Neuron (in vitro differentiated cells): ENCODE data around the gene ESYT2.
"Not testable (repeated sequence)": the region's sequence is repeated elsewhere in the genome, so short reads cannot be mapped to it uniquely, and the experiment has no call there.

ENCODE experiments used
- H2AFZ ChIP-seq: one replicate; pipeline ENCODE4 v1.6.1; 2013; ENCODE audit warnings: low read depth, mild to moderate bottlenecking, inconsistent platforms, low read length, moderate library complexity
- H3K27me3 ChIP-seq: one replicate; pipeline ENCODE4 v1.6.1; 2013; ENCODE audit warnings: low read length; ENCODE audit not compliant: insufficient read depth
- H3K36me3 ChIP-seq: one replicate; pipeline ENCODE4 v1.6.1; 2013; ENCODE audit warnings: low read length; ENCODE audit not compliant: insufficient read depth
- H3K4me1 ChIP-seq: one replicate; pipeline ENCODE4 v1.6.1; 2013; ENCODE audit warnings: low read length; ENCODE audit not compliant: insufficient read depth
- H3K4me3 ChIP-seq: 2 replicates; pipeline ENCODE4 v1.5.1; 2013; ENCODE audit warnings: mild to moderate bottlenecking, low read length, moderate library complexity
- H3K9me3 ChIP-seq: one replicate; pipeline ENCODE4 v1.6.1; 2013; ENCODE audit warnings: low read length

Gene ESYT2

DNA sequence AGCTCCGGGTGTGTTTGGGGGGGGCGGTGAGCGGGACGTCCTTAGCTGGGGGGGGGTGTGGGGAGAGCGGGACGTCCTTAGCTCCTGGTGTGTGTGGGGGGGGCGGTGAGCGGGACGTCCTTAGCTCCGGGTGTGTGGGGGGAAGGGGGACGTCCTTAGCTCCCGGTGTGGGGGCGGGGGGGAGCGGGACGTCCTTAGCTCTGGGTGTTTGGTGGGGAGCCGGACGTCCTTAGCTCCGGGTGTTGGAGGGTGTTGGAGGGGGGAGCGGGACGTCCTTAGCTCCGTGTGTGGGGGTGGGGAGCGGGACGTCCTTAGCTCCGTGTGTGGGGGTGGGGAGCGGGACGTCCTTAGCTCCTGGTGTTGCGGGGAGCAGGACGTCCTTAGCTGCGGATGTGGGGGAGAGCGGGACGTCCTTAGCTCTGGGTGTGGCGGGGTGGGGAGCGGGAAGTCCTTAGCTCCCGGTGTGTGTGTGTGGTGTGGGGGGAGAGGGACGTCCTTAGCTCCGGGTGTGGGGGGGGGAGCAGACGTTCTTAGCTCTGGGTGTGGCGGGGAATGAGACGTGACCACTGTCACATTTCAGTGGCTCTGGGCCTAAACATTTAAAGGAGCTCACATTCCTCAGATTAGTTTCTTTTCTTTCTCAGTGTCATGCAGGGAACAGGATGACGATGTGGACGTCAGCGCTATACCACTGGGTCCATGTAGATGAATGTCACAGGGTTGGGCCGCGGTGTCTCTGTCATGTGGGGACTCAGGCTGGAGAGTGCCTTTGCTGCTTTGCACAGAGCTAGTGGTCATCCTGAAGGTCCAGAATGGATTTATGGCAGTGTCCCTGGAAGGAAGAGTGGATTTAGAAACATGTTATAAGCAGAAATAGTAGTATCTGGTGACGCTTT, 34.5 kb upstream of the ESYT2 start:
- Histone ChIP-seq H2AFZ (no peak overlapping the region), H3K4me3 (no peak overlapping the region), H3K27me3 (no peaks in the 10 kb centered on the region), H3K36me3 (no peaks in the 10 kb centered on the region), H3K9me3 (peaks cover 4% of the 10 kb centered on the region), H3K4me1 (peaks cover 4% of the 10 kb centered on the region)

DNA sequence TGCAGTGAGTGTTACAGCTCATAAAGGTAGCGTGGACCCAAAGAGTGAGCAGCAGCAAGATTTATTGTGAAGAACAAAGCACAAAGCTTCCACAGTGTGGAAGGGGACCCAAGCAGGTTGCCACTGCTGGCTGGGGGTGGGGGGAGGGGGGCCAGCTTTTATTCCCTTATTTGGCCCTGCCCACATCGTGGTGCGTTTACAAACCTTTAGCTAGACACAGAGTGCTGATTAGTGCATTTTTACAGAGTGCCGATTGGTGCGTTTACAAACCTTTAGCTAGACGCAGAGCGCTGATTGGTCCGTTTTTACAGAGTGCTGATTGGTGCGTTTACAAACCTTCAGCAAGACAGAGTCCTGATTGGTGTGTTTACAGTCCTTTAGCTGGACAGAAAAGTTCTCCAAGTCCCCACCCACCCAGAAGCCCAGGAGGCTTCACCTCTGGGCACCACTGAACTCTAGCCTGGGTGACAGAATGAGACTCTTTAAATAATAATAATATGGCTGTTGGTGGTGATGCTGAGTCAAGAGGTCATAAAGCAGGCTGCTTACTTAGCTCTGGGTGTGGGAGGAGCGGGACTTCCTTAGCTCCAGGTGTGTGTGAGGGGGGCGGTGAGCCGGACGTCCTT, 33.8 kb upstream of the ESYT2 start:
- H3K27me3 ChIP-seq, H3K4me3 ChIP-seq: not testable (repeated sequence)

DNA sequence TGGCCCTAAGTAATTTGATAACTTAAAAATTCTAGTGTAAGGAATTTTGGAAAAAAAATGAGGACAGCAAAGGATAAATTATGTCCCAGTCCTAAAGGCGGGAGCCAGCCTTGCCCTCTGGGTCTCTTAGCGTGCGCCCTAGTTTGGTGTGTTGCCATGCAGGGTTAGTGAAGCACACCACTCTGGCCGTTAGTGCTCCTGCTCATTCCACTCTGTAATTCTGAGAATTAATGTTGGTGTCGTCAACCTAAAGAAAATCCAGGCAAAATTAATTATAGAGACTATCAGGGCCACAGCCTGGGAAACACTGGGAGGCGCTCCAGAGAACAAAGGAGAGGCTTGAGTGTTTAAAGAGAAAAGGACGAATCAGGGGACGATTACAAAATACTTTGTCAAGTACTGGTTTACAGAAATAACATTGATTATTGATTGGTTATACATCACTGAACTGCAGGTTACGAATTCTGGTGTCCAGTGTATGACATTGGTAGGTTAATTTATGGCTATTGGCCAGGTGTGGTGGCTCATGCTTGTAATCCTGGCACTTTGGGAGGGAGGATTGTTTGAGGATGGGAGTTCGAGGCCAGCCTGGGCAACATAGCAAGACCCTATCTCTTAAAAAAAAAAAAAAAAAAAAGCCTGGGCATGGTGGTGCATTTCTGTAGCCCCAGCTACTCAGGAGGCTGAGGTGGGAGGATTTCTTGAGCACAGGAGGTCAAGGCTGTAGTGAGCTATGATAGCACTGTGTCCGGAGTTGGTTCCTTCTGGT, 32.8 kb upstream of the ESYT2 start:
- Histone ChIP-seq H3K4me1 (peaks cover 18% of the 10 kb centered on the region), H3K36me3 (no peaks in the 10 kb centered on the region), H3K9me3 (peaks cover 4% of the 10 kb centered on the region), H2AFZ (no peak overlapping the region), H3K4me3 (no peak overlapping the region), H3K27me3 (no peaks in the 10 kb centered on the region)

More for the DNA sequence above, 33.8 kb upstream of the ESYT2 start:
- H3K4me1 ChIP-seq: peaks cover 10% of the 10 kb centered on the region
- not testable (repeated sequence) for H2AFZ ChIP-seq, H3K9me3 ChIP-seq, H3K36me3 ChIP-seq

DNA sequence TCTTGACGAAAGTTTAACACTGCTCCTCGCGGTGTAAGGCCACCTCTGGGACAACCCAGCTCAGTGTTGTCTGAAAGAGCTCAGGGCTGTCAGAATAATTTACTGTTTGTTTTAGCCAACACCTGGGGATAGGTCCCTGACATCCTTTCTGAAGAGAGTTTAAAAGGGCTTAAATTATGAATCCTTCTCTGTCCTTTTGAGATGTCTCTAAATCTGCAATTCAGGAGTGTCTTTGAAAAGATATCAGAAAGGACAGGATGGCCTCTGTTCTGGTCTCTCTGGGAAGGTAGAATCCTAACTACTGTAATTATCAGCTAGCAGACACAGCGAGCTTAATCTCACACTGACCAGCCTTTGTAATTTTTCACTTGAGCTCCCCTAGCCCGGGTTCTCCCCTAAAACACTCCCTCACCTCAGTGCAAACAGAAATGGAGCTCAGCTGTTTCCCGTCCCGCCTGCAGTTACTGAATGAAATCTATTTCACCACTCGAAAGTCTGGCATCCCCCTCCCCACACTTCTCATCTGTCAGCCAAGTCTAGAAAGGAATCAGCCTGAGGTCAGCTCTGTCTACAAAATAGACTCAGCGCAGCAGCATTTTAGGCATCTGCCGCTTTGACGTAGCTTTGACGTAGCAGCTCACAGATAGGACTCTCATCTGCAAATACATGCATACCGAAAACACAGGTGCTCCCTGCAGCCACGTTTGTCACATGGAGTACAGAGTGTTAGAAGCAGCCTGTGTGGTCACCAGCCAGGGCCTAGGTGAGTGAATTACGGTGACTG, 31.9 kb upstream of the ESYT2 start:
- H3K9me3 ChIP-seq: peaks cover 2% of the 10 kb centered on the region
- no peaks in the 10 kb centered on the region for H3K27me3 ChIP-seq
- peaks cover 19% of the 10 kb centered on the region for H3K4me1 ChIP-seq
- H3K4me3 ChIP-seq: no peak overlapping the region
- H3K36me3 ChIP-seq: no peaks in the 10 kb centered on the region
- H2AFZ ChIP-seq: no peak overlapping the region

DNA sequence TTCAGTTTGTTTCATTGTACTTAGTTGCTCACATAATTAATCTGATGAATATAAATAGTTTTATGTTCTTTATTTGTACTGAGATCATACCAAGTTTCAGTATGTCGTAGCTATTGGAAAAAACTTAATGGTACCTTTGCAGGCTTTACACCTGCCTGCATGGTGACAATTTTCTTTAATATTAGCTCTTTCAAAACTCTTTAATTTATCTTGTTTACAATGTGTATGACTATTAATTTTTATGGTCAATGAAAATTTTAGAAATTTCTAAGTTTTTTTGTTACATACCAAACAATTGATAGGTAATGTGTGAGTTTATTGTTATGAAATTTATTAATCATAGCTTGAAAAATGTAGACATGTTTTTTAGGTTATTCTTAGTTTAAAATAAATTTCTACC, 31.1 kb upstream of the ESYT2 start:
- H2AFZ ChIP-seq: no peak overlapping the region
- peaks cover 22% of the 10 kb centered on the region for H3K4me1 ChIP-seq
- H3K9me3 ChIP-seq: no peaks in the 10 kb centered on the region
- H3K36me3 ChIP-seq: no peaks in the 10 kb centered on the region
- H3K4me3 ChIP-seq: no peak overlapping the region
- no peaks in the 10 kb centered on the region for H3K27me3 ChIP-seq

DNA sequence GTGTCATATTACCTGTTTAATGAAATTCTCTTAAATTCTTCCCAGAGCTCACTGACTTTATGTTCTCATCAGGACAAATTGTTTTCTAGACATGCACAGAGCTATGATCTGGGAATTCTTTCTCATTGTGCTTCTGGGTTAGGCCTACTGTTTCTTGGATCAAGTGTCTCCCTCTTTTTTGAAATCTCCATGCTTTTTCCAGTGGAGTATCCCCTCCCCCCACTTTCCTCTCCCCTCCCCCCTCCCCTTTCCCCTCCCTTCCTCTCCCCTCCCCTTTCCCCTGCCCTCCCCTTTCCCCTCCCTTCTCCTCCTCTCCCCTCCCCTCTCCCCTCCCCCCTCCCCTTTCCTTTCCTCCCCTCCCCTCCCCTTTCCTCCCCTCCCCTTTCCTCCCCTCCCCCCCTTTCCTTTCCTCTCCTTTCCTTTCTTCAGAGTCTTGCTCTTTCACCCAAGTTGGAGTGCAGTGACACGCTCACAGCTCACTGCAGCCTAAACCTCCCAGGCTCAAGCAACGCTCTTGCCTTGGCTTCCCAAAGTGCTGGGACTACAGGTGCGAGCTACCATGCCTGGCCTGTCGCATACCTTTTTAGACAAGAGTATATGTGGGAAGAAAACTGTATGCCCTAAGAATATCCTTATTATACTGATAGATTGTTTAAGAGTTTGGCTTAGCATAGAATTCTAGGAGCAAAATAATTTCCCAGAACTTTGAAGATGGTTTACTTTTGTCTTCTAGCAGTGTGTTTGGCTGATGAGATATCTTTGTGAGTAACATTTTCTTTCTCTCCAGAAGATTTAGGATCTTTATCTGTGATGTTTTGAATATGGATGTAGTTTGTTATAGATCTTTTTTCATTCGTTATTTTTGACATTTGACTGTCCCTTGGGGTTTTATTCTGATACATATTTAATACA, 29.5 kb upstream of the ESYT2 start:
- Histone ChIP-seq H3K4me1 (peaks cover 22% of the 10 kb centered on the region), H3K36me3 (no peaks in the 10 kb centered on the region), H2AFZ (no peak overlapping the region), H3K9me3 (no peaks in the 10 kb centered on the region), H3K4me3 (no peak overlapping the region), H3K27me3 (no peaks in the 10 kb centered on the region)

DNA sequence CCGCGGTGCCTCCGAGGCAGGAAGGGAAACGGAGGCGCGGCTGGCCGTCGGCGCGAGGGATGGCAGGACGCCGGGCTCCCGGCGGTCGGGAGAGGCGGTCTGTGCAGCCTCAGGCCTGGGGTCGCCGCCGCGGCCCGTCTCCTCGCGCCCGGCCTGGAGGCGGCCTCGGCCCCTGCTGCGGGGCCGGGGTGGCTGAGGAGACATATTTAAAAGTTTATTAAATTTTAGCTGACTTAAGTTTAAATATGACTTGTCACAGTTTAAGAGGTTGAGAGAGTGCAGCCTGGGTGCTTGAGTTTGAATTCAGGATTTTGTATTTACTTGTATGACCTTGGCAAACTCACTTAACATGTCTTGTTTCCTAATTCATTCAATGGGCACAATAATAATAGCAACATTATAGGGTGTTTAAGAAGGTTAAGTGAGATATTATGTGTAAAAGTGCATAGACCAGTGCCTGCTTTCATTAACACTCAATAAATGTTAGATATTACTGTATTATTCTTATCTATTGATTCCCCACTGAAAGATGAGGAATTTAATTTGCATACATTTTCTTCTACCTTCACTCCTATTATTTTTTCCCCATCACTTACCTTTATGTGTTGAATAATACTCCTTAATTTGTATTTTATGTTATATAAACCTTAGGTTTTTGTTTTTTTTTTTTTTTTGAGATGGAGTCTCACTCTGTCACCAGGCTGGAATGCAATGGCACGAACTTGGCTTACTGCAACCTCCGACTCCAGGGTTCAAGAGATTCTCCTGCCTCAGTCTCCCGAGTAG, 27.8 kb upstream of the ESYT2 start:
- no peaks in the 10 kb centered on the region for H3K27me3 ChIP-seq
- no peaks in the 10 kb centered on the region for H3K9me3 ChIP-seq
- peak overlapping the region; percentile 81 for H2AFZ ChIP-seq
- peak overlapping the region; percentile 84 for H3K4me3 ChIP-seq
- H3K36me3 ChIP-seq: no peaks in the 10 kb centered on the region
- H3K4me1 ChIP-seq: peaks cover 22% of the 10 kb centered on the region

DNA sequence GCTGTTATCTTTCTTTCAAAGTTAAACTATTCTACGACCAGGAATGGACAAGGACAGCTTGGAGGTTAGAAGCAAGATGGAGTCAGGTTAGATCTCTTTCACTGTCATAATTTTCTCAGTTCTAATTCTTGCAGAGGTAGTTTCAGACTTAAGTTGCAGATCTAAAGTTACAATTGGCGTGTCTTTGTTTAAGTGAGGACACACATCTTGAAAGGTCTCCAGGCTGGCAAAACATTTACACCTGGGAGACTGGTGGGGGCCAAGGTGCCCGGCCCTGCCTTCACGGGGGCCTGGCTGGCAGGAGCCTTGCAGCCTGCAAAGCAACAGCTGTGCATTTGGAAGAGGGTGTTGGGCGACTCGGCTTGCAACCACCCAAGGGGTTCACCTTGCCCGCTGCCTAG, 25.4 kb upstream of the ESYT2 start:
- H3K4me1 ChIP-seq: peaks cover 22% of the 10 kb centered on the region
- H3K36me3 ChIP-seq: no peaks in the 10 kb centered on the region
- no peak overlapping the region for H2AFZ ChIP-seq
- H3K27me3 ChIP-seq: no peaks in the 10 kb centered on the region
- no peak overlapping the region for H3K4me3 ChIP-seq
- H3K9me3 ChIP-seq: peaks cover 2% of the 10 kb centered on the region

DNA sequence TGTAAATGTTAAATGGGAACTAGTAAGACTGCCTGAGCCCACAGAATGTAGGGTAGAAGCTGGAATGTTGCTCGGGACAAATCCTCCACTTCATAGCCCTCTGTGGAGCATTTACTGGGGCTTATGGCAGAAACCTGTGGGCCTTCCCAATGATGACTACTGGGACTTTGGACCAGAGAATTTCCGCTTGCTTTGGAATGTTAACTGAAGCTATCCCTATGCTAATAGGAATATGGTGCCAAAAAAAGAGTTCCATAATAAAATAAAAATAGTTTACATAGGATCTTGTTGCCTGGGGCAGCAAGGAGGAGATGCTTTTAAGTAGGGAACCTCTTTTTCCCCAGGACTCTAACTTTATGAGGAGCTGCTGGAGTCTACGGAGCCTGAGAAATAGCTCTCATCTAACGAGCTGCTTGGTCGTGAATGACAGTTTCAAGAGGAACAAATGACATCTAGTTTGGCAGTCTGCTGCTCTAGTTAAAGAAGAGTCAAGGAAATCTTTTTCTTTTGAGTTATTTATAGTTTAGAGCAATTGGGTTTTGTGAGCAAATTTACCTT, 21.3 kb upstream of the ESYT2 start:
- H3K4me1 ChIP-seq: peaks cover 2% of the 10 kb centered on the region

DNA sequence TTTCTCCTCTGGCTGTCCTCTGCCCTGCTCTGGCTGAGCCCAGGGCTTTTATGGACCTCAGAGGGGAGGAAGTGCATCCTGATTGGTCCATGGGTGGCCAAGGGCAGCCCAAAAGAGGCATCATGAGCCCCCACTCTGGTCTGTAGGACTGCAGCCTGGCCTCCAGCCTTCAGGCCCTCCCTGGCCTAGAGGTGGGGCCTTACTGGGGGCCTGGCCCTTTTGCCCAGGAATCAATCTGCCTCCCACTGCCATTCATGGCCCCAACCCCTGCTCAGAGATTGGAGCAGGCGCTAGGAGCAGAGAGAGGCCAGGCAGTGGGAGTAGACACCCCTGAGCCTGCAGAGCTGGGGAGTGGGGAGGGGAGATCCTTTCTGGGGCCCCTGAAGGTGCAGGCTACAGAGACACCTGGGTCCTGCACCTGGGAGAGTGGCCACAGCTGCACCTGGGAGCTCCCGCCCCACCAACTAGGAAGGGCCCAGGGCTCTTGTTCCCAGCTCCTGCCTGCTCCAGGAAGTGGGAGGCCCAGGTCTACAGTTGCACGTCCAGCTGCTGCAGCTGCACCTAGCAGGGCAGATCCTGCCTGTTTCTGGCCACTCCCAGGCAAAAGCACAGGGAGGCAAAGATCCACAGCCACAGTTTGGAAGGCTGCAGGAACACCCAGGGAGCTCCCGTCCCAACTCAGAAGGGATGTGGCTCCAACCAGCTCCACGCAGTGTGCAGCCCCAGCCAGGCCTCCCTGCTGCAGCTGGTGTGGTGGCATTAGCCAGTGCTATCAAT, 20.6 kb upstream of the ESYT2 start:
- Histone ChIP-seq H3K4me3 (no peak overlapping the region), H3K9me3 (peaks cover 3% of the 10 kb centered on the region)

More for the DNA sequence above, 21.3 kb upstream of the ESYT2 start:
- Histone ChIP-seq H3K36me3 (no peaks in the 10 kb centered on the region), H2AFZ (no peak overlapping the region), H3K9me3 (peaks cover 3% of the 10 kb centered on the region), H3K27me3 (no peaks in the 10 kb centered on the region), H3K4me3 (no peak overlapping the region)

DNA sequence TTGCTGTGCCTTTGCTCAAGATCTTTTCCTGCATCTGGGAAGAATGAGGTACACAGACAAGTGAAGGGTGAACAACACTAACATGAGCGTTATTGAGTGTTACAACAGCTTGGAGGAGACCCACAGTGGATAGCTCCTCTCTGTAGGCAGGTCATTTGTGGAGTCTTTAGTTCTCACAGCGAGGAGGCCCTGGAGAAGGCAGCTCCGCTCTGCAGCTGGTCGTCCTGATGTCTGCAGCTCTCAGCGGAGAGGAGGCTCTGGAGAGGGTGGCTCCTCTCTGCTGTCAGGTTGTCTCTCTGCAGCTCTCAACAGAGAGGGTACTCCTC, 20.1 kb upstream of the ESYT2 start:
- Histone ChIP-seq H3K27me3 (no peaks in the 10 kb centered on the region), H3K4me1 (no peaks in the 10 kb centered on the region), H2AFZ (no peak overlapping the region), H3K4me3 (no peak overlapping the region), H3K36me3 (no peaks in the 10 kb centered on the region), H3K9me3 (peaks cover 3% of the 10 kb centered on the region)

More for the DNA sequence above, 20.6 kb upstream of the ESYT2 start:
- no peaks in the 10 kb centered on the region for H3K4me1 ChIP-seq
- H3K36me3 ChIP-seq: no peaks in the 10 kb centered on the region
- H2AFZ ChIP-seq: no peak overlapping the region
- H3K27me3 ChIP-seq: no peaks in the 10 kb centered on the region
